A673 (cell line): ENCODE measurements around the gene SLC19A1. TPM values are rescaled to one million over a fixed set of nuclear protein-coding genes. Genes with fewer than 3 reads are reported as not detected.

Experiments
- BruUV-seq: library from RNA; stranded (reverse); fragments of 400-500 nt; replicated peaks from 2 replicates; lab custom pipeline; 2021; lab: Mats Ljungman, UMichigan
- CTCF ChIA-PET: fragments of 300-600 bp; sonication (Branson Sonifier 250); formaldehyde crosslinking; loops from one replicate; lab custom pipeline; 2022; ENCODE audit warnings: antibody characterized with exemption; lab: Charles Lee
- POLR2A ChIA-PET: fragments of 300-600 bp; sonication (Branson Sonifier 250); formaldehyde crosslinking; loops from one replicate; lab custom pipeline; 2022; ENCODE audit warnings: antibody characterized with exemption; ENCODE audit not compliant: low non-redundant PET; lab: Charles Lee
- DNase-seq: peaks from one replicate; pipeline ENCODE4 v3.0.0-alpha.2; 2015; ENCODE audit warnings: low spot score
- H3K27ac ChIP-seq: fragments of 200-600 bp; sonication (generic); 2 replicates; pipeline ENCODE4 v1.5.1; 2016; ENCODE audit warnings: mixed run types, low read depth, mild to moderate bottlenecking, mixed read lengths, antibody characterized with exemption, low read length; ENCODE audit not compliant: poor library complexity, severe bottlenecking
- H3K27me3 ChIP-seq: fragments of 200-600 bp; sonication (generic); replicated peaks from 2 replicates; pipeline ENCODE4 v1.6.1; 2017; ENCODE audit warnings: mixed run types, low read depth, mild to moderate bottlenecking, mixed read lengths, antibody characterized with exemption, low read length; ENCODE audit not compliant: insufficient read depth, poor library complexity
- H3K36me3 ChIP-seq: fragments of 200-600 bp; sonication (generic); 2 replicates; pipeline ENCODE4 v1.6.1; 2016; ENCODE audit warnings: mixed run types, mild to moderate bottlenecking, mixed read lengths, antibody characterized with exemption, low read length; ENCODE audit not compliant: insufficient read depth, poor library complexity, severe bottlenecking
- H3K4me1 ChIP-seq: fragments of 200-600 bp; sonication (generic); 2 replicates; pipeline ENCODE4 v1.6.1; 2017; ENCODE audit warnings: mixed run types, mild to moderate bottlenecking, mixed read lengths, antibody characterized with exemption, low read length; ENCODE audit not compliant: insufficient read depth, poor library complexity, severe bottlenecking
- H3K4me3 ChIP-seq: fragments of 200-600 bp; sonication (generic); 2 replicates; pipeline ENCODE4 v1.5.1; 2016; ENCODE audit warnings: low read depth, mixed run types, mild to moderate bottlenecking, mixed read lengths, low read length; ENCODE audit not compliant: poor library complexity, severe bottlenecking
- H3K9me3 ChIP-seq: fragments of 200-600 bp; sonication (generic); 2 replicates; pipeline ENCODE4 v1.6.1; 2016; ENCODE audit warnings: mixed run types, low read depth, mild to moderate bottlenecking, mixed read lengths, antibody characterized with exemption, low read length; ENCODE audit not compliant: poor library complexity, severe bottlenecking
- EZH2 ChIP-seq: fragments of 200-600 bp; sonication (generic); IDR thresholded peaks from 2 replicates; pipeline ENCODE4 v1.6.1; 2017; ENCODE audit warnings: borderline replicate concordance, low read depth, mild to moderate bottlenecking, mixed read lengths, antibody characterized with exemption, low read length; ENCODE audit not compliant: poor library complexity, severe bottlenecking
- intact Hi-C: fragments of 100-400 bp; cut with micrococcal nuclease; formaldehyde crosslinking; loops from one replicate; pipeline ENCODE4 v1.10.0; 2022; ENCODE audit not compliant: unreplicated experiment
- total RNA-seq: library from RNA; stranded (reverse); gene quantifications from 2 replicates; pipeline ENCODE4 v1.2.3, GENCODE V29; 2021
- TF ChIP-seq, protein P1 (sequence below): fragments of 300-800, 200-600 bp; sonication (generic); conservative IDR thresholded peaks from 2 replicates; pipeline ENCODE4 v1.5.1; 2017; ENCODE audit warnings: low read depth, mild to moderate bottlenecking, antibody characterized with exemption, low read length, moderate library complexity, mixed read lengths

SLC19A1 gene
- total RNA-seq, 1 experiment from 2014 or later = 72.1 TPM

DNA sequence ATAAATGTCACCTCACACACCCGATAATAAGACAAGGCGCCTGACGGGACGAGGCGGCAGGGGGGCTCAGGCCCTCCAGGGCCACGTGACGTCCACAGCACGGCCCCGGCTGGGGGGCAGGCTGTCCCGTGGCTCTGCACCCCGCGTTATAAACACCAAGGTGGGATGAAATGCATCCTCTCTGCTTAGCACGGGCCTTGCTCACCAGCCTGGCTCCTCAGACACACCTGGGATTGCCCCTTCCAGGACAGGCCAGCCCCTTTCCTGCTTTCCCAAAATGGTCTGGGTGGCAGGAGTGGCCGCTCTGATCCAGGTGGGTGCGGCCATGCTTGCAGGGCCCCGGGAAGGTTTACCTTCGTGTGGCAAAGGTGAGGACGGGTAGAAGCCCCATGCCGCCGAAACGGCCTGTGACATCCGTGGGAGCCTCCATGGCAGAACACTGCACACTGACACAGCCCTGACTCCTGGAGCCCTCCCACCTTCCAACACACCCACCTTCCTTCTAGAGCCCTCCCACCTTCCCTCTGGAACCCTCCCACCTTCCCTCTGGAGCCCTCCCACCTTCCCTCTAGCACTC, 35.9 kb downstream of the SLC19A1 start:
- Histone ChIP-seq H3K9me3 (no peaks in the 10 kb centered on the region), H3K36me3 (no peaks in the 10 kb centered on the region), H3K4me3 (no peak overlapping the region), H3K4me1 (no peaks in the 10 kb centered on the region), H3K27ac (no peak overlapping the region), H3K27me3 (no peaks in the 10 kb centered on the region)
- POLR2A ChIA-PET = no interaction called here
- BruUV-seq = no TSS peak
- intact Hi-C loops = no loop called here
- CTCF ChIA-PET = no interaction called here
- no peak for TF ChIP-seq EZH2
- TF ChIP-seq, protein P1, sequence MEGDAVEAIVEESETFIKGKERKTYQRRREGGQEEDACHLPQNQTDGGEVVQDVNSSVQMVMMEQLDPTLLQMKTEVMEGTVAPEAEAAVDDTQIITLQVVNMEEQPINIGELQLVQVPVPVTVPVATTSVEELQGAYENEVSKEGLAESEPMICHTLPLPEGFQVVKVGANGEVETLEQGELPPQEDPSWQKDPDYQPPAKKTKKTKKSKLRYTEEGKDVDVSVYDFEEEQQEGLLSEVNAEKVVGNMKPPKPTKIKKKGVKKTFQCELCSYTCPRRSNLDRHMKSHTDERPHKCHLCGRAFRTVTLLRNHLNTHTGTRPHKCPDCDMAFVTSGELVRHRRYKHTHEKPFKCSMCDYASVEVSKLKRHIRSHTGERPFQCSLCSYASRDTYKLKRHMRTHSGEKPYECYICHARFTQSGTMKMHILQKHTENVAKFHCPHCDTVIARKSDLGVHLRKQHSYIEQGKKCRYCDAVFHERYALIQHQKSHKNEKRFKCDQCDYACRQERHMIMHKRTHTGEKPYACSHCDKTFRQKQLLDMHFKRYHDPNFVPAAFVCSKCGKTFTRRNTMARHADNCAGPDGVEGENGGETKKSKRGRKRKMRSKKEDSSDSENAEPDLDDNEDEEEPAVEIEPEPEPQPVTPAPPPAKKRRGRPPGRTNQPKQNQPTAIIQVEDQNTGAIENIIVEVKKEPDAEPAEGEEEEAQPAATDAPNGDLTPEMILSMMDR = no peak
- no peak for DNase-seq

DNA sequence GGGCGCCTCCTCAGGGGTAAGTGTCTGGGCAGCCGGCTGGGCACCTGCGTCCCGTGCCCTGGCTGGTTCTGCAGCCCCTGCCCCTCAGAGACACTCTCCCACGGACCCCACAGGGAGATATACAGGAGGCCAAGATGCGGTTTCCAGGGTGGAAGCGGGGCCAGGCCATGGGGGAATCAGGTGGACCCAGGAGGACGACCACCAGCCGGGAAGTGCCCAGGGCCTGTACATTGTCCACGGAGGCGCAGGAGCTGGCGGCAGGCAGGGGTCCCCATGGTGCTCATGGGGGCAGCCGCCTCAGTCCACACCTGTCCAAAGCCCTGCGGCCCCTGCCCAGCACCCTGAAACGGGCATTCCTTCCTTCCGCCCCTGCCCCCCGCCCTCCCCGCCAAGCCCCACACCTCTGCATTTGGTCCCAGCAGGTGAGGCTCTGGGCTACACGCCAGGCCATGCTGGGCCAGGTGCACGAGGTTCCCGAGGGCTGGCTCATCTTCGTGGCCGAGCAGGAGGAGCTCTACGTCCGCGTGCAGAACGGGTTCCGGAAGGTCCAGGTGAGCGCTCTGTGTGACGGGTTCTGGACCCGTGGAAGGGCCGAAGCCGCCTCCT, 36.7 kb downstream of the SLC19A1 start:
- intact Hi-C loops = no loop called here
- CTCF ChIA-PET = no interaction called here
- Histone ChIP-seq H3K27ac (no peak overlapping the region), H3K27me3 (no peaks in the 10 kb centered on the region), H3K36me3 (no peaks in the 10 kb centered on the region), H3K4me1 (no peaks in the 10 kb centered on the region), H3K9me3 (no peaks in the 10 kb centered on the region), H3K4me3 (no peak overlapping the region)
- no peak for TF ChIP-seq EZH2
- TF ChIP-seq, protein P1 = no peak
- POLR2A ChIA-PET = no interaction called here
- DNase-seq = no peak
- BruUV-seq = no TSS peak

DNA sequence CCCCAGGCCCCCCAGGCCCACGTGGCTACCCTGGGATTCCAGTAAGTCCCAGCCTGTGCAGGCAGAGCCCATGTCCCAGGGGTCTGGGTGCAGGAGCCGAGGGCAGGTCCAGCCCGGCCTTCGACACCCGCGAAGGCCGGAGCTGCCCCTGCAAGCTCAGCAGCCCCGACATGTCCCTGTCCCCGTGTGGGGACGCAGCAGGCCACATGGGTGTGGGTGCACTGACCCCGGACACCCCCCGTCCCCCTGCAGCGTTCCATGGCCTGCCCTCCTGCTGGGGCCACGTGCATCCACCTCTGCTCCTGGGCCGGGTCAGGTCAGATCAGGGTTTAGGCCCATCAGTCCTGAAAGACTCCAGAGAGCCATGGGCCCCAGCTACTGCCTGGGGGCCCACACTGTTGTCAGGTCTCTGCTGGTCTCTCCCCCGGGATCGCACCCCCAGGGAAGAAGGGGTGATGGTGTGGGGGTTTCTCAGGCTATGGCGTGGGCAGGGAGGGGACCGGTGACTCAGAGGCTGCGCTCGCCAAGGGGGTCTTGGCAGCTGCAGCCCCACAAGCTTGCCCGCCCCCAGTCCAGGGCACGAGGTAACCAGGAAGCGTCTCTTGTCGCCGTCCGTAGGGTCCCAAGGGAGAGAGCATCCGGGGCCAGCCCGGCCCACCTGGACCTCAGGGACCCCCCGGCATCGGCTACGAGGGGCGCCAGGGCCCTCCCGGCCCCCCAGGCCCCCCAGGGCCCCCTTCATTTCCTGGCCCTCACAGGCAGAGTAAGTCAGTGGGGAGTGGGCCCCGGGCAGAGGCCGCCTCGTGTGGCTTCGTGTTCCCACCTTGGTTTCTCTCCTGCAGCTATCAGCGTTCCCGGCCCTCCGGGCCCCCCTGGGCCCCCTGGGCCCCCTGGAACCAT, 37.5 kb downstream of the SLC19A1 start:
- Histone ChIP-seq H3K36me3 (no peaks in the 10 kb centered on the region), H3K9me3 (no peaks in the 10 kb centered on the region), H3K4me3 (no peak overlapping the region), H3K27ac (no peak overlapping the region), H3K27me3 (no peaks in the 10 kb centered on the region), H3K4me1 (no peaks in the 10 kb centered on the region)
- DNase-seq = no peak
- no TSS peak for BruUV-seq
- no peak for TF ChIP-seq EZH2
- TF ChIP-seq, protein P1 = no peak
- ChIA-PET POLR2A (interaction anchor here (0.6 kb wide), 1 partner anchor 10 kb away, joined by 3 read pairs; no protein-coding TSS in a partner anchor), CTCF (no interaction called here)
- intact Hi-C loops = no loop called here
